IMR-90 (cell line): Measurements from ENCODE around the gene KIF13A. TPM values are rescaled to one million over a fixed set of nuclear protein-coding genes. Genes with fewer than 3 reads are reported as not detected.

ENCODE experiments used
- ATAC-seq: fragments of 200-7000 bp; cut with Tn5 transposase; 2 replicates; pipeline ENCODE4 v1.9.1; 2020; ENCODE audit warnings: low read depth, mild to moderate bottlenecking, moderate library complexity
- BruUV-seq: library from RNA; stranded (reverse); fragments of 400-500 nt; replicated peaks from 2 replicates; lab custom pipeline; 2021; lab: Mats Ljungman, UMichigan
- CTCF ChIA-PET: fragments of 300-600 bp; formaldehyde crosslinking; extraction: SDS; loops from one replicate; lab custom pipeline; 2021; ENCODE audit warnings: antibody characterized with exemption; lab: Yijun Ruan, JAX
- POLR2A ChIA-PET: fragments of 300-600 bp; sonication (Branson Sonifier 250); formaldehyde crosslinking; loops from one replicate; lab custom pipeline; 2022; ENCODE audit warnings: antibody characterized with exemption; ENCODE audit not compliant: unreplicated experiment; lab: Charles Lee
- DNase-seq: peaks from one replicate; pipeline ENCODE4 v3.0.0; 2013
- H2AFZ ChIP-seq: replicated peaks from 2 replicates; pipeline ENCODE3; 2013; ENCODE audit warnings: low read length, mild to moderate bottlenecking; ENCODE audit not compliant: poor library complexity
- H2AK5ac ChIP-seq: 2 replicates; pipeline ENCODE4 v1.6.1; 2013; ENCODE audit warnings: low read depth, low read length, inconsistent platforms
- H2AK9ac ChIP-seq: replicated peaks from 2 replicates; pipeline ENCODE3; 2013; ENCODE audit warnings: mild to moderate bottlenecking, low read depth, low read length, moderate library complexity; ENCODE audit not compliant: poor library complexity
- H2BK120ac ChIP-seq: 2 replicates; pipeline ENCODE4 v1.6.1; 2013; ENCODE audit warnings: low read depth, low read length, inconsistent platforms
- H2BK15ac ChIP-seq: 3 replicates; pipeline ENCODE4 v1.6.1; 2013; ENCODE audit warnings: low read depth, low read length, inconsistent platforms
- H2BK20ac ChIP-seq: 2 replicates; pipeline ENCODE4 v1.6.1; 2013; ENCODE audit warnings: low read depth, mild to moderate bottlenecking, inconsistent platforms, low read length, moderate library complexity
- H2BK5ac ChIP-seq: 2 replicates; pipeline ENCODE4 v1.6.1; 2013; ENCODE audit warnings: mild to moderate bottlenecking, low read depth, low read length, inconsistent platforms; ENCODE audit not compliant: poor library complexity, severe bottlenecking
- H3K14ac ChIP-seq: replicated peaks from 2 replicates; pipeline ENCODE4 v1.6.1; 2013; ENCODE audit warnings: low read depth, low read length, inconsistent platforms
- H3K18ac ChIP-seq: 2 replicates; pipeline ENCODE4 v1.6.1; 2013; ENCODE audit warnings: low read depth, low read length, control low read depth
- H3K23ac ChIP-seq: 2 replicates; pipeline ENCODE4 v1.6.1; 2013; ENCODE audit warnings: low read depth, low read length, inconsistent platforms
- H3K27ac ChIP-seq: 2 replicates; pipeline ENCODE4 v1.5.1; 2013; ENCODE audit warnings: mild to moderate bottlenecking, control low read depth, low read length; ENCODE audit not compliant: insufficient read depth
- H3K27me3 ChIP-seq: 2 replicates; pipeline ENCODE4 v1.6.1; 2013; ENCODE audit warnings: low read length; ENCODE audit not compliant: control insufficient read depth, insufficient read depth
- H3K36me3 ChIP-seq: 2 replicates; pipeline ENCODE4 v1.6.1; 2013; ENCODE audit warnings: low read length, mixed read lengths; ENCODE audit not compliant: control insufficient read depth, insufficient read depth
- H3K4ac ChIP-seq: 2 replicates; pipeline ENCODE4 v1.6.1; 2013; ENCODE audit warnings: low read depth, low read length, inconsistent platforms
- H3K4me1 ChIP-seq: 2 replicates; pipeline ENCODE4 v1.6.1; 2013; ENCODE audit warnings: low read length, mixed read lengths; ENCODE audit not compliant: control insufficient read depth, insufficient read depth
- H3K4me2 ChIP-seq: 2 replicates; pipeline ENCODE4 v1.6.1; 2013; ENCODE audit warnings: low read depth, mild to moderate bottlenecking, control low read depth, low read length, moderate library complexity
- H3K4me3 ChIP-seq: 2 replicates; pipeline ENCODE4 v1.5.1; 2013; ENCODE audit warnings: low read depth, mild to moderate bottlenecking, control low read depth, low read length, moderate library complexity; ENCODE audit not compliant: insufficient read depth
- H3K56ac ChIP-seq: 2 replicates; pipeline ENCODE4 v1.6.1; 2013; ENCODE audit warnings: low read length, inconsistent platforms; ENCODE audit not compliant: insufficient read depth; ENCODE audit errors: extremely low read depth
- H3K79me1 ChIP-seq, 2 experiments: 2 replicates each; pipeline ENCODE4 v1.6.1; 2013; ENCODE audit warnings: low read length in 2 of 2, inconsistent platforms in 1 of 2, low read depth in 1 of 2
- H3K9ac ChIP-seq: 2 replicates; pipeline ENCODE4 v1.6.1; 2013; ENCODE audit warnings: low read depth, low read length, control low read depth
- H3K9me1 ChIP-seq: 2 replicates; pipeline ENCODE4 v1.6.1; 2013; ENCODE audit warnings: low read length, inconsistent platforms; ENCODE audit not compliant: insufficient read depth
- H3K9me3 ChIP-seq: 2 replicates; pipeline ENCODE4 v1.6.1; 2013; ENCODE audit warnings: low read length; ENCODE audit not compliant: control insufficient read depth, insufficient read depth
- H4K20me1 ChIP-seq: 2 replicates; pipeline ENCODE4 v1.6.1; 2013; ENCODE audit warnings: low read length, inconsistent platforms; ENCODE audit not compliant: insufficient read depth
- H4K5ac ChIP-seq: 2 replicates; pipeline ENCODE4 v1.6.1; 2013; ENCODE audit warnings: mild to moderate bottlenecking, low read depth, low read length, control low read depth
- H4K8ac ChIP-seq, 2 experiments: 2 replicates each; pipeline ENCODE4 v1.6.1; 2013; ENCODE audit warnings: low read depth in 2 of 2, low read length in 2 of 2, control low read depth in 1 of 2, inconsistent platforms in 1 of 2
- H4K91ac ChIP-seq: 2 replicates; pipeline ENCODE4 v1.6.1; 2013; ENCODE audit warnings: low read depth, low read length, inconsistent platforms; ENCODE audit not compliant: insufficient read depth
- RCOR1 ChIP-seq: IDR thresholded peaks from 2 replicates; pipeline ENCODE4 v1.6.1; 2012; ENCODE audit warnings: mild to moderate bottlenecking, low read length, improper control_type of control experiment; ENCODE audit not compliant: insufficient replicate concordance
- RFX5 ChIP-seq: IDR thresholded peaks from 2 replicates; pipeline ENCODE4 v1.8.0; 2012; ENCODE audit warnings: low read depth, mild to moderate bottlenecking, low read length, moderate library complexity
- WGBS, 2 experiments: methylation state at CpG; one replicate each; pipeline versions ENCODE4 v1.1.5 to v1.1.7; 2013; ENCODE audit warnings: missing lambda C conversion rate in 2 of 2; ENCODE audit not compliant: insufficient read length in 1 of 2; ENCODE audit errors: extremely low coverage in 2 of 2; 5-methylcytosine and 5-hydroxymethylcytosine counted together
- dilution Hi-C: fragments of 300-500 bp; cut with HindIII; formaldehyde crosslinking; loops from one replicate; pipeline ENCODE4 v1.14.3; 2018; ENCODE audit warnings: low sequenced_read_pairs; ENCODE audit not compliant: unreplicated experiment
- in situ Hi-C: fragments of 300-500 bp; cut with MboI; formaldehyde crosslinking; loops from 3 replicates; pipeline ENCODE4 v1.14.3; 2019; ENCODE audit warnings: low sequenced_read_pairs, inconsistent platforms, mixed read lengths
- intact Hi-C: fragments of 100-400 bp; cut with micrococcal nuclease; formaldehyde crosslinking; loops from 2 replicates; pipeline ENCODE4 v1.10.0; 2022
- polyA plus RNA-seq, 3 experiments: library from polyadenylated mRNA; depleted of rRNA; stranded (reverse); fragments of >200 nt; gene quantifications; 2 replicates each; pipeline ENCODE4 v1.2.3, GENCODE V29; 2012; ENCODE audit warnings: low replicate concordance in 1 of 3
- total RNA-seq: library from RNA; depleted of rRNA; stranded (reverse); fragments of >200 nt; gene quantifications from 2 replicates; pipeline ENCODE4 v1.2.3, GENCODE V29; 2012
- TF ChIP-seq, protein P1 (sequence below): fragments of 150-350 bp; IDR thresholded peaks from 2 replicates; pipeline ENCODE4 v1.6.1; 2016; ENCODE audit warnings: low read depth, mild to moderate bottlenecking, low read length, moderate library complexity, borderline replicate concordance

KIF13A gene
- total and polyA plus RNA-seq, 2 of the 4 experiments (the other 2 are of a cell fraction), result 23.3 to 51.8 TPM

DNA sequence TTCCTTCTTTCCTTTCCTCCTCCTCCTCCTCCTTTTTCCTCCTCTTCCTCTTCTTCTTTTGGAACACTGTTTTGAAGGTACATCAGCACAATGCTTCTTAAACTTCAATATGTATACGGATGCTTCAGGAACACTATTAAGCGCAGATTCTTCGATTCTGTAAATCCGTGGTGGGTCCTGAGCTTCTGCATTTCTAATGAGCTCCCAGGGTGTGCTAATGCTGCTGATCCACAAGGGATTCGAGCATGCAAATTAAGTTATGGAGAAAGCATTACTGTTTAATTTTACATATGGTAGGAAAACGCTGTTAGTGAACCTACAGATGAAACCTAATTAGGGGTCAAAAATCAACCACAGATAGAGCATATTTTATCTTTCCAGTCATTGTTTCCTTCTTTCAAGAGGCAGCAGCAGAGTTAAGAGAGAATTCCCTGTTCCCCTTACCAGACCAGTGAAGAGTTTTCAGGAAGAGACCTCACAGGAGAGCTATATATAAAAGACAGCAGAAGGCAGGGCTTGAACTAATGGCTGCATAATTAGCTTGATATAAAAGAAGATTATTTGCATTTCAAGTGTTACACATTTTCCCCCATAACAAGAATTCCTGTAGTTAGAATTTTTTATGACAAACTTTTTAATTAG, 47.2 kb downstream of the KIF13A start:
- WGBS, 2 experiments, result no CpG with 5 or more reads among the region's 6 CpGs
- H3K9me3 ChIP-seq, result 0 out of 2 replicates have a peak, but pooled peaks cover 2% of the 10 kb centered on the region
- peaks cover 35 to 72% of the 10 kb centered on the region in 2 experiments for H3K79me1 ChIP-seq
- H3K14ac ChIP-seq, result no peak overlapping the region
- in situ Hi-C loops (no loop called here), intact Hi-C loops (no loop called here), dilution Hi-C loops (no loop called here)
- no peak overlapping the region for H3K4me3 ChIP-seq
- peaks cover 6% of the 10 kb centered on the region for H3K4me1 ChIP-seq
- H3K4ac ChIP-seq, result no peak overlapping the region
- no peak for ATAC-seq
- H2BK20ac ChIP-seq, result no peak overlapping the region
- DNase-seq, result no peak
- H2BK120ac ChIP-seq, result no peak overlapping the region
- H2AK5ac ChIP-seq, result no peak overlapping the region
- no peak overlapping the region for H3K4me2 ChIP-seq
- H2BK15ac ChIP-seq, result no peak overlapping the region
- TF ChIP-seq RFX5 (no peak), RCOR1 (no peak)
- TF ChIP-seq, protein P1, sequence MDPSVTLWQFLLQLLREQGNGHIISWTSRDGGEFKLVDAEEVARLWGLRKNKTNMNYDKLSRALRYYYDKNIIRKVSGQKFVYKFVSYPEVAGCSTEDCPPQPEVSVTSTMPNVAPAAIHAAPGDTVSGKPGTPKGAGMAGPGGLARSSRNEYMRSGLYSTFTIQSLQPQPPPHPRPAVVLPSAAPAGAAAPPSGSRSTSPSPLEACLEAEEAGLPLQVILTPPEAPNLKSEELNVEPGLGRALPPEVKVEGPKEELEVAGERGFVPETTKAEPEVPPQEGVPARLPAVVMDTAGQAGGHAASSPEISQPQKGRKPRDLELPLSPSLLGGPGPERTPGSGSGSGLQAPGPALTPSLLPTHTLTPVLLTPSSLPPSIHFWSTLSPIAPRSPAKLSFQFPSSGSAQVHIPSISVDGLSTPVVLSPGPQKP, result no peak
- CTCF ChIA-PET, result no interaction called here
- H2AFZ ChIP-seq, result no peak overlapping the region
- no peak overlapping the region for H2AK9ac ChIP-seq
- H3K23ac ChIP-seq, result no peak overlapping the region
- no peak overlapping the region for H4K91ac ChIP-seq
- no peak overlapping the region for H3K27ac ChIP-seq
- H4K8ac ChIP-seq, result no peak overlapping the region
- H3K56ac ChIP-seq, result no peak overlapping the region
- H2BK5ac ChIP-seq, result no peak overlapping the region
- no peaks in the 10 kb centered on the region for H3K27me3 ChIP-seq
- H4K5ac ChIP-seq, result no peak overlapping the region
- no peaks in the 10 kb centered on the region for H3K36me3 ChIP-seq
- peaks cover 5% of the 10 kb centered on the region; the same call in 1 of the 2 replicates for H3K9me1 ChIP-seq
- POLR2A ChIA-PET, result no interaction called here
- BruUV-seq, result no TSS peak
- no peak overlapping the region for H3K18ac ChIP-seq
- H3K9ac ChIP-seq, result no peak overlapping the region
- H4K20me1 ChIP-seq, result no peaks in the 10 kb centered on the region
